B cell (primary cell): Measurements from ENCODE around the gene NABP1. TPM values are rescaled to one million over a fixed set of nuclear protein-coding genes. Genes with fewer than 3 reads are reported as not detected.

ENCODE experiments used
- ATAC-seq: fragments of 200-7000 bp; cut with Tn5 transposase; one replicate; pipeline ENCODE4 v1.10.0; 2021; ENCODE audit warnings: low read depth, mild to moderate bottlenecking, moderate number of reproducible peaks, moderate library complexity
- CTCF ChIA-PET: fragments of 350-600 bp; sonication (Branson Sonifier 250); formaldehyde crosslinking; loops from one replicate; lab custom pipeline; 2021; ENCODE audit warnings: antibody characterized with exemption, inconsistent platforms; lab: Charles Lee
- POLR2A ChIA-PET: fragments of 350-600 bp; sonication (Branson Sonifier 250); formaldehyde crosslinking; loops from one replicate; lab custom pipeline; 2021; ENCODE audit warnings: antibody characterized with exemption; lab: Charles Lee
- DNase-seq: peaks from one replicate; pipeline ENCODE4 v3.0.0; 2013
- H2AFZ ChIP-seq: 2 replicates; pipeline ENCODE4 v1.6.1; 2012; ENCODE audit warnings: mild to moderate bottlenecking, low read depth, low read length; ENCODE audit not compliant: insufficient read depth, poor library complexity, severe bottlenecking
- H3K27ac ChIP-seq, 2 donors: 1 replicate in 1 of 2; 2 replicates in 1 of 2; pipeline ENCODE4 v1.5.1; 2012 to 2013; ENCODE audit warnings: low read length in 2 of 2, mild to moderate bottlenecking in 2 of 2, moderate library complexity in 1 of 2
- H3K27me3 ChIP-seq, 4 experiments: fragments of 200-600 bp in 1 of 4; sonication (generic) in 1 of 4; replicated peaks in 1 of 4; 1 replicate in 2 of 4; 2 replicates in 2 of 4; pipeline versions ENCODE4 v1.6.1 to v1.7.0; 2013 to 2016; ENCODE audit warnings: low read length in 3 of 4, mild to moderate bottlenecking in 2 of 4, mixed read lengths in 1 of 4, moderate library complexity in 1 of 4; ENCODE audit not compliant: insufficient read depth in 4 of 4, control insufficient read depth in 3 of 4; ENCODE audit errors: control extremely low read depth in 1 of 4
- H3K36me3 ChIP-seq, 2 experiments: replicated peaks in 1 of 2; 1 replicate in 1 of 2; 2 replicates in 1 of 2; pipeline versions ENCODE4 v1.6.1 to v1.7.1; 2013; ENCODE audit warnings: low read length in 1 of 2; ENCODE audit not compliant: insufficient read depth in 2 of 2, control insufficient read depth in 1 of 2; ENCODE audit errors: control extremely low read depth in 1 of 2, extremely low read depth in 1 of 2
- H3K4me1 ChIP-seq, 2 donors: fragments of 200-600 bp in 1 of 2; sonication (generic) in 1 of 2; 1 replicate in 1 of 2; 2 replicates in 1 of 2; pipeline versions ENCODE4 v1.5.1 to v1.6.1; 2013 to 2017; ENCODE audit warnings: low read length in 2 of 2; ENCODE audit not compliant: control insufficient read depth in 2 of 2, insufficient read depth in 2 of 2
- H3K4me2 ChIP-seq: replicated peaks from 2 replicates; pipeline ENCODE3; 2012; ENCODE audit warnings: mild to moderate bottlenecking, low read depth, low read length; ENCODE audit not compliant: poor library complexity, severe bottlenecking
- H3K4me3 ChIP-seq, 5 experiments: fragments of 200-600 bp in 1 of 5; sonication (generic) in 1 of 5; 1 replicate in 3 of 5; 2 replicates in 2 of 5; pipeline versions ENCODE4 v1.5.1 to v1.7.0; 2011 to 2016; ENCODE audit warnings: low read length in 4 of 5, mild to moderate bottlenecking in 4 of 5, low read depth in 2 of 5, control low read depth in 1 of 5, moderate library complexity in 1 of 5; ENCODE audit not compliant: insufficient read depth in 1 of 5; ENCODE audit errors: control extremely low read depth in 1 of 5, extremely low read depth in 1 of 5
- H3K79me2 ChIP-seq: fragments of 200-600 bp; sonication (generic); one replicate; pipeline ENCODE4 v1.6.0; 2016; ENCODE audit warnings: low read length; ENCODE audit not compliant: control insufficient read depth, insufficient read depth
- H3K9ac ChIP-seq: fragments of 200-600 bp; sonication (generic); 2 replicates; pipeline ENCODE4 v1.6.1; 2017; ENCODE audit warnings: mild to moderate bottlenecking, low read length, moderate library complexity
- H3K9me3 ChIP-seq, 3 donors: one replicate each; pipeline versions ENCODE4 v1.6.1 to v1.7.1; 2013; ENCODE audit warnings: low read length in 2 of 3; ENCODE audit not compliant: control insufficient read depth in 2 of 3, insufficient read depth in 1 of 3; ENCODE audit errors: control extremely low read depth in 1 of 3
- H4K20me1 ChIP-seq: 2 replicates; pipeline ENCODE4 v1.6.0; 2012; ENCODE audit warnings: mild to moderate bottlenecking, low read length; ENCODE audit not compliant: insufficient read depth, control insufficient read depth, poor library complexity, severe bottlenecking
- H3K27ac Mint-ChIP-seq: one replicate; pipeline ENCODE4 v1.8.0; 2021; ENCODE audit warnings: mixed read lengths
- H3K27me3 Mint-ChIP-seq: one replicate; pipeline ENCODE4 v1.8.0; 2021; ENCODE audit warnings: mixed read lengths
- H3K4me1 Mint-ChIP-seq: one replicate; pipeline ENCODE4 v1.8.0; 2021; ENCODE audit warnings: mixed read lengths
- H3K4me3 Mint-ChIP-seq: one replicate; pipeline ENCODE4 v1.8.0; 2021; ENCODE audit warnings: mixed read lengths
- H3K9me3 Mint-ChIP-seq: one replicate; pipeline ENCODE4 v1.8.0; 2022; ENCODE audit warnings: mixed read lengths; ENCODE audit not compliant: insufficient read depth
- EZH2 ChIP-seq: IDR thresholded peaks from 2 replicates; pipeline ENCODE4 v1.6.1; 2012; ENCODE audit warnings: borderline replicate concordance, low read depth, mild to moderate bottlenecking, moderate library complexity, low read length; ENCODE audit not compliant: insufficient read depth, poor library complexity, severe bottlenecking
- WGBS: methylation state at CpG from one replicate; pipeline ENCODE4 v1.1.5; 2013; ENCODE audit warnings: missing lambda C conversion rate; ENCODE audit not compliant: insufficient coverage; 5-methylcytosine and 5-hydroxymethylcytosine counted together
- intact Hi-C: fragments of 100-400 bp; cut with micrococcal nuclease; formaldehyde crosslinking; loops from one replicate; pipeline ENCODE4 v1.10.0; 2022
- polyA plus RNA-seq: library from polyadenylated mRNA; depleted of rRNA; stranded (reverse); fragments of >200 nt; gene quantifications from 2 replicates; pipeline ENCODE4 v1.2.3, GENCODE V29; 2012
- total RNA-seq, 2 donors: library from RNA; stranded (reverse); fragments of 120-200 nt in 1 of 2; gene quantifications; 1 replicate in 1 of 2; 2 replicates in 1 of 2; pipeline versions ENCODE4 v1.2.3 to v1.2.4, GENCODE V29; 2013 to 2022
- TF ChIP-seq, protein P1 (sequence below): fragments of 200-600 bp; IDR thresholded peaks from one replicate; pipeline ENCODE4 v1.8.0; 2022; ENCODE audit warnings: antibody characterized with exemption, mild to moderate bottlenecking

Gene NABP1
- total and polyA plus RNA-seq, 2 donors (not counting 1 experiment from before 2014, with no cell fraction given) = 7.2 to 56.4 TPM

DNA sequence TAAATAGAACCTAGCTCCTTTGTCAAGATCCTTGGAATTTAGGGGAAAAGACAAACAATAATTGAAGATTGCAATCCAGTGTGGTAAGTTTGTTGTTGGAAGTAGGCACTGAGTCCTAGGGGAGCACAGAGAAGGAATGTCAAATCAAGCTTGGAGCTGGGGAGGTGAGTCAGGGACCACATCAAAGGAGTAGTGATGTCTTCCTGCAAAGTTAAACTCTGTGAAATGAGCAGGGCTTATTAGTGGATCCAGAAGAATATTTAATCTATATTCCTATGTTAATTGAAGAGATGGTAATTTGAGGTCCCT, 41.7 kb upstream of the NABP1 start:
- POLR2A ChIA-PET = no interaction called here
- H3K4me3 ChIP-seq = no peak overlapping the region
- peaks cover 30% of the 10 kb centered on the region for H3K4me1 Mint-ChIP-seq
- H2AFZ ChIP-seq = no peak overlapping the region
- TF ChIP-seq, protein P1, sequence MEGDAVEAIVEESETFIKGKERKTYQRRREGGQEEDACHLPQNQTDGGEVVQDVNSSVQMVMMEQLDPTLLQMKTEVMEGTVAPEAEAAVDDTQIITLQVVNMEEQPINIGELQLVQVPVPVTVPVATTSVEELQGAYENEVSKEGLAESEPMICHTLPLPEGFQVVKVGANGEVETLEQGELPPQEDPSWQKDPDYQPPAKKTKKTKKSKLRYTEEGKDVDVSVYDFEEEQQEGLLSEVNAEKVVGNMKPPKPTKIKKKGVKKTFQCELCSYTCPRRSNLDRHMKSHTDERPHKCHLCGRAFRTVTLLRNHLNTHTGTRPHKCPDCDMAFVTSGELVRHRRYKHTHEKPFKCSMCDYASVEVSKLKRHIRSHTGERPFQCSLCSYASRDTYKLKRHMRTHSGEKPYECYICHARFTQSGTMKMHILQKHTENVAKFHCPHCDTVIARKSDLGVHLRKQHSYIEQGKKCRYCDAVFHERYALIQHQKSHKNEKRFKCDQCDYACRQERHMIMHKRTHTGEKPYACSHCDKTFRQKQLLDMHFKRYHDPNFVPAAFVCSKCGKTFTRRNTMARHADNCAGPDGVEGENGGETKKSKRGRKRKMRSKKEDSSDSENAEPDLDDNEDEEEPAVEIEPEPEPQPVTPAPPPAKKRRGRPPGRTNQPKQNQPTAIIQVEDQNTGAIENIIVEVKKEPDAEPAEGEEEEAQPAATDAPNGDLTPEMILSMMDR = no peak
- H3K4me3 Mint-ChIP-seq = no peak overlapping the region
- H3K27ac Mint-ChIP-seq = no peak overlapping the region
- no peaks in the 10 kb centered on the region for H3K27me3 ChIP-seq
- no peak overlapping the region for H3K4me2 ChIP-seq
- H3K9ac ChIP-seq = no peak overlapping the region
- ATAC-seq (no peak), DNase-seq (no peak)
- no peaks in the 10 kb centered on the region for H3K36me3 ChIP-seq
- no peaks in the 10 kb centered on the region for H4K20me1 ChIP-seq
- H3K9me3 ChIP-seq = no peaks in the 10 kb centered on the region
- H3K79me2 ChIP-seq = no peaks in the 10 kb centered on the region
- H3K4me1 ChIP-seq = peaks cover 23 to 25% of the 10 kb centered on the region in 2 donors
- CTCF ChIA-PET = no interaction called here
- intact Hi-C loops = loop anchor here (2.0 kb wide), 1 partner anchor 15 kb away; no protein-coding TSS in a partner anchor
- no peaks in the 10 kb centered on the region for H3K9me3 Mint-ChIP-seq
- no peaks in the 10 kb centered on the region for H3K27me3 Mint-ChIP-seq
- H3K27ac ChIP-seq = no peak overlapping the region

DNA sequence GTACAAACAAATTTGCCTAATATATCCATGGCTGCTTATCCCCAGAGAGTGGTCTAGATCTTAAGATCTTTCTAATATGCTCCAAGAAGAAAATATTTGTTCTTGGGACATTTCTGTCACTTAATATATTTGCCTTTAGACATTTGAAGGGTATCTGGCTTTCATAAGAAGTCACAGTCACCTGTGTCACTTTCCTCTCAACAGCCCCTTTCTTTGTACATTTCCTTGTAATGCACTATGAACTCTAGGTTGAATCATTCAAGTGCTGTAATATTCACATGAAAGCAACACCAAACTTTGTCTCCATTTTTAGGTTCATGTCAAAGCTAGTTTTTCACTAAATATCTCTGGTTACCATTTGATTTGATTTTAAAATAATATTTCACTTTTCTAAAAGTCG, 41.4 kb upstream of the NABP1 start:
- no CpG with 5 or more reads among the region's 1 CpG for WGBS
- Histone ChIP-seq H3K27ac (no peak overlapping the region), H3K9me3 (no peaks in the 10 kb centered on the region), H3K27me3 (no peaks in the 10 kb centered on the region), H3K4me1 (peaks cover 23 to 25% of the 10 kb centered on the region in 2 donors), H3K4me2 (no peak overlapping the region), H3K36me3 (no peaks in the 10 kb centered on the region), H3K4me3 (no peak overlapping the region), H2AFZ (no peak overlapping the region), H3K9ac (no peak overlapping the region), H4K20me1 (no peaks in the 10 kb centered on the region), H3K79me2 (no peaks in the 10 kb centered on the region)
- ChIA-PET CTCF (interaction anchor here (2.4 kb wide), 1 partner anchor 19 kb away, joined by 11 read pairs; no protein-coding TSS in a partner anchor), POLR2A (no interaction called here)
- no peak for TF ChIP-seq EZH2
- TF ChIP-seq, protein P1 = no peak
- DNase-seq (no peak), ATAC-seq (no peak)
- H3K27me3 Mint-ChIP-seq = no peaks in the 10 kb centered on the region
- H3K9me3 Mint-ChIP-seq = no peaks in the 10 kb centered on the region
- H3K4me3 Mint-ChIP-seq = no peak overlapping the region
- H3K4me1 Mint-ChIP-seq = peaks cover 30% of the 10 kb centered on the region
- intact Hi-C loops = loop anchor here (2.0 kb wide), 1 partner anchor 14 kb away; no protein-coding TSS in a partner anchor
- no peak overlapping the region for H3K27ac Mint-ChIP-seq
